Activated naive CD8-positive, alpha-beta T cell treated with anti-CD3 and anti-CD28 coated beads for 36 hours (primary cell): ENCODE data around the gene AXIN2. TPM values are rescaled to one million over a fixed set of nuclear protein-coding genes. Genes with fewer than 3 reads are reported as not detected.

Source experiments
- DNase-seq: peaks from one replicate; pipeline ENCODE4 v3.0.0; 2021
- H3K27ac Mint-ChIP-seq: one replicate; pipeline ENCODE4 v1.8.0; 2022; ENCODE audit warnings: mild to moderate bottlenecking, moderate library complexity, mixed read lengths
- H3K27me3 Mint-ChIP-seq: one replicate; pipeline ENCODE4 v1.8.0; 2022; ENCODE audit warnings: mild to moderate bottlenecking, mixed read lengths
- H3K36me3 Mint-ChIP-seq: one replicate; pipeline ENCODE4 v1.8.0; 2021; ENCODE audit warnings: mild to moderate bottlenecking, mixed read lengths
- H3K4me1 Mint-ChIP-seq: one replicate; pipeline ENCODE4 v1.8.0; 2021; ENCODE audit warnings: mixed read lengths
- H3K4me3 Mint-ChIP-seq: one replicate; pipeline ENCODE4 v1.8.0; 2022; ENCODE audit warnings: mild to moderate bottlenecking, moderate library complexity, mixed read lengths
- H3K9me3 Mint-ChIP-seq: one replicate; pipeline ENCODE4 v1.8.0; 2022; ENCODE audit warnings: mixed read lengths
- total RNA-seq, 2 experiments: library from RNA; stranded (reverse); gene quantifications; one replicate each; pipeline ENCODE4 v1.2.3, GENCODE V29; 2021

Gene AXIN2
- total RNA-seq, 2 experiments from 2014 or later = 1.5 to 1.6 TPM

DNA sequence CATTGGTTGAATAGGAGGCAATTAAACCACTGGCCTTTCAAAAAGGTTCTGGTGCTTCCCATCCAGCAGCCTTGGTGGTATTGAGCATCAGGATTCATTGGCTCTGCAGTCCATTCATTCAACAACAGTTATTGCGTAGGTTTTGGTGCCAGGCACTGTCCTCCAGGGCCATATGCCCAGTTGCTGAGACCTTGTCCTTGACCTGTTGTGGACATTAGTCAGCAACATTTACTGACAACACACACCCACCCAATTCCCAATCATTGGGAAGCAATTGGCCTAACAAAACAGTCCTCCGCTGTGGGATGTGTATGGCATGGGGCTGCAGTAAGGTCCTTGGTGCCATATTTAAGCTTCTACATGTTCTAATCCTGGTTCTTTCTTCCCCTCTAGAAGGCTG is 82.2 kb downstream of the AXIN2 start:
- H3K36me3 Mint-ChIP-seq = no peaks in the 10 kb centered on the region
- H3K27me3 Mint-ChIP-seq = no peaks in the 10 kb centered on the region
- no peaks in the 10 kb centered on the region for H3K9me3 Mint-ChIP-seq
- no peak overlapping the region for H3K4me3 Mint-ChIP-seq
- no peaks in the 10 kb centered on the region for H3K4me1 Mint-ChIP-seq
- DNase-seq = no peak
- H3K27ac Mint-ChIP-seq = no peak overlapping the region
